UCSD-AML1 (cell line): Measurements from ENCODE around the gene PRR18.

Experiments
- DNase-seq: peaks from one replicate; lab custom pipeline; 2025; ENCODE audit not compliant: unreplicated experiment; lab: John Stamatoyannopoulos, UW

The PRR18 gene

GRCh38 chr6:166277892-166278578, 30.2 kb downstream of the PRR18 start:
- DNase-seq = no peak

- no peak for DNase-seq
These were observed 31.2 kb downstream of the PRR18 start for GRCh38 chr6:166277018-166277417.

- peak; percentile 74 for DNase-seq
These were observed 32.5 kb downstream of the PRR18 start for GRCh38 chr6:166275714-166276166.

GRCh38 chr6:166274739-166275370, 33.3 kb downstream of the PRR18 start:
- no peak for DNase-seq

- no peak for DNase-seq
These were observed 34.0 kb downstream of the PRR18 start for GRCh38 chr6:166274163-166274562.

GRCh38 chr6:166271376-166271765, 36.8 kb downstream of the PRR18 start:
- DNase-seq = no peak

GRCh38 chr6:166270706-166271375, 37.4 kb downstream of the PRR18 start:
- no peak for DNase-seq

GRCh38 chr6:166269301-166270039, 38.7 kb downstream of the PRR18 start:
- no peak for DNase-seq

GRCh38 chr6:166268431-166268830, 39.8 kb downstream of the PRR18 start:
- DNase-seq = no peak

- DNase-seq = no peak
These were observed 40.7 kb downstream of the PRR18 start for GRCh38 chr6:166267526-166267925.

GRCh38 chr6:166266336-166266735, 41.9 kb downstream of the PRR18 start:
- no peak for DNase-seq

GRCh38 chr6:166262743-166263515, 45.3 kb downstream of the PRR18 start:
- DNase-seq = no peak

- DNase-seq = peak; percentile 30
These were observed 48.8 kb downstream of the PRR18 start for GRCh38 chr6:166259296-166259977.

- DNase-seq = peak; percentile 66
These were observed 49.3 kb downstream of the PRR18 start for GRCh38 chr6:166258854-166259276.

GRCh38 chr6:166257911-166258318, 50.3 kb downstream of the PRR18 start:
- DNase-seq = no peak
